ENCODE measurements around the gene MACC1. TPM values are rescaled to one million over a fixed set of nuclear protein-coding genes. Genes with fewer than 3 reads are reported as not detected.

The MACC1 gene
- total and polyA plus RNA-seq, 2 experiments from 2014 or later, result 3.4 to 13.4 TPM

DNA sequence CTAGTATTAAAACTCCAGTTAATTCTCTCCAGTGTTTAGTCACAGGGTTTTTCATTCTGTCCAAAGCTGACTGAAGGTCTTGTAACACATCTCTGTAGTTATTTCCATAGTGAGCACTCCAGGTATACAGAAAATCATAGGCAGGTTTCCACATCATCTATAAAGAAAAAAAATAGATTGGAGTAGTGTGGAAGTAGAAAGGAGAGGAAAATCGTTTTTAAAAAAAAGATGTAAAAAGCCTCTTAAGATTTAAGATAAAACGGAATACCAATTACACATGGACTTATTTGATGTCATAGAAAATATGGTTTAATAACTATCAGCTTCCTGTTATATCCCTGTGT, 76.2 kb downstream of the MACC1 start:
- Mint-ChIP-seq H3K9me3 (no peaks in the 10 kb centered on the region), H3K27ac (peak overlapping the region; percentile 23; the same call in 1 of the 2 replicates), H3K4me3 (no peak overlapping the region), H3K27me3 (ENCODE audit: insufficient read depth, low read depth, poor library complexity) (peaks cover 2% of the 10 kb centered on the region), H3K36me3 (ENCODE audit: low read depth) (peaks cover 13% of the 10 kb centered on the region), H3K4me1 (peaks cover 13% of the 10 kb centered on the region; the same call in 2 of the 3 replicates)
- Histone ChIP-seq H3K4me1 (ENCODE audit: insufficient read depth) (peaks cover 13% of the 10 kb centered on the region), H3K36me3 (ENCODE audit: insufficient read depth) (no peaks in the 10 kb centered on the region), H3K27ac (ENCODE audit: low read depth) (no peak overlapping the region), H2AFZ (no peak overlapping the region), H3K4me2 (no peak overlapping the region), H4K20me1 (replicated peaks; ENCODE audit: insufficient read depth) (no peaks in the 10 kb centered on the region), H3K4me3 (no peak overlapping the region), H3F3A (replicated peaks; ENCODE audit: low read depth) (no peaks in the 10 kb centered on the region), H3K9me2 (ENCODE audit: insufficient read depth) (no peaks in the 10 kb centered on the region), H3K27me3 (ENCODE audit: insufficient read depth) (no peaks in the 10 kb centered on the region), H3K79me2 (replicated peaks; ENCODE audit: insufficient read depth) (no peaks in the 10 kb centered on the region)
- no peak for ATAC-seq
- TF ChIP-seq, protein P1, sequence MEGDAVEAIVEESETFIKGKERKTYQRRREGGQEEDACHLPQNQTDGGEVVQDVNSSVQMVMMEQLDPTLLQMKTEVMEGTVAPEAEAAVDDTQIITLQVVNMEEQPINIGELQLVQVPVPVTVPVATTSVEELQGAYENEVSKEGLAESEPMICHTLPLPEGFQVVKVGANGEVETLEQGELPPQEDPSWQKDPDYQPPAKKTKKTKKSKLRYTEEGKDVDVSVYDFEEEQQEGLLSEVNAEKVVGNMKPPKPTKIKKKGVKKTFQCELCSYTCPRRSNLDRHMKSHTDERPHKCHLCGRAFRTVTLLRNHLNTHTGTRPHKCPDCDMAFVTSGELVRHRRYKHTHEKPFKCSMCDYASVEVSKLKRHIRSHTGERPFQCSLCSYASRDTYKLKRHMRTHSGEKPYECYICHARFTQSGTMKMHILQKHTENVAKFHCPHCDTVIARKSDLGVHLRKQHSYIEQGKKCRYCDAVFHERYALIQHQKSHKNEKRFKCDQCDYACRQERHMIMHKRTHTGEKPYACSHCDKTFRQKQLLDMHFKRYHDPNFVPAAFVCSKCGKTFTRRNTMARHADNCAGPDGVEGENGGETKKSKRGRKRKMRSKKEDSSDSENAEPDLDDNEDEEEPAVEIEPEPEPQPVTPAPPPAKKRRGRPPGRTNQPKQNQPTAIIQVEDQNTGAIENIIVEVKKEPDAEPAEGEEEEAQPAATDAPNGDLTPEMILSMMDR (conservative IDR thresholded peaks at IDR 0.05; ENCODE audit: low read depth in 2 of 2), result no peak
- TF ChIP-seq STAT1 (IDR thresholded peaks at IDR 0.05; ENCODE audit: unreplicated experiment) (no peak), EZH2phosphoT487 (IDR thresholded peaks at IDR 0.05; ENCODE audit: unreplicated experiment) (no peak), CREB1 (CRISPR knock-in tag; IDR thresholded peaks at IDR 0.05; ENCODE audit: low read depth) (no peak), NANOG (IDR thresholded peaks at IDR 0.05; ENCODE audit: borderline replicate concordance) (no peak), ZNF114 (CRISPR knock-in tag; IDR thresholded peaks at IDR 0.05) (no peak), POLR2AphosphoS5 (IDR thresholded peaks at IDR 0.05; ENCODE audit: low read depth) (no peak), JUNB (IDR thresholded peaks at IDR 0.05; ENCODE audit: unreplicated experiment) (no peak), ZNF331 (CRISPR knock-in tag; IDR thresholded peaks at IDR 0.05; ENCODE audit: low read depth) (no peak), EZH2 (IDR thresholded peaks at IDR 0.05; ENCODE audit: low read depth, unreplicated experiment) (no peak)
- TF ChIP-seq, protein P2, sequence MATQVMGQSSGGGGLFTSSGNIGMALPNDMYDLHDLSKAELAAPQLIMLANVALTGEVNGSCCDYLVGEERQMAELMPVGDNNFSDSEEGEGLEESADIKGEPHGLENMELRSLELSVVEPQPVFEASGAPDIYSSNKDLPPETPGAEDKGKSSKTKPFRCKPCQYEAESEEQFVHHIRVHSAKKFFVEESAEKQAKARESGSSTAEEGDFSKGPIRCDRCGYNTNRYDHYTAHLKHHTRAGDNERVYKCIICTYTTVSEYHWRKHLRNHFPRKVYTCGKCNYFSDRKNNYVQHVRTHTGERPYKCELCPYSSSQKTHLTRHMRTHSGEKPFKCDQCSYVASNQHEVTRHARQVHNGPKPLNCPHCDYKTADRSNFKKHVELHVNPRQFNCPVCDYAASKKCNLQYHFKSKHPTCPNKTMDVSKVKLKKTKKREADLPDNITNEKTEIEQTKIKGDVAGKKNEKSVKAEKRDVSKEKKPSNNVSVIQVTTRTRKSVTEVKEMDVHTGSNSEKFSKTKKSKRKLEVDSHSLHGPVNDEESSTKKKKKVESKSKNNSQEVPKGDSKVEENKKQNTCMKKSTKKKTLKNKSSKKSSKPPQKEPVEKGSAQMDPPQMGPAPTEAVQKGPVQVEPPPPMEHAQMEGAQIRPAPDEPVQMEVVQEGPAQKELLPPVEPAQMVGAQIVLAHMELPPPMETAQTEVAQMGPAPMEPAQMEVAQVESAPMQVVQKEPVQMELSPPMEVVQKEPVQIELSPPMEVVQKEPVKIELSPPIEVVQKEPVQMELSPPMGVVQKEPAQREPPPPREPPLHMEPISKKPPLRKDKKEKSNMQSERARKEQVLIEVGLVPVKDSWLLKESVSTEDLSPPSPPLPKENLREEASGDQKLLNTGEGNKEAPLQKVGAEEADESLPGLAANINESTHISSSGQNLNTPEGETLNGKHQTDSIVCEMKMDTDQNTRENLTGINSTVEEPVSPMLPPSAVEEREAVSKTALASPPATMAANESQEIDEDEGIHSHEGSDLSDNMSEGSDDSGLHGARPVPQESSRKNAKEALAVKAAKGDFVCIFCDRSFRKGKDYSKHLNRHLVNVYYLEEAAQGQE (IDR thresholded peaks at IDR 0.05; ENCODE audit: unreplicated experiment), result no peak
- TF ChIP-seq, protein P3, sequence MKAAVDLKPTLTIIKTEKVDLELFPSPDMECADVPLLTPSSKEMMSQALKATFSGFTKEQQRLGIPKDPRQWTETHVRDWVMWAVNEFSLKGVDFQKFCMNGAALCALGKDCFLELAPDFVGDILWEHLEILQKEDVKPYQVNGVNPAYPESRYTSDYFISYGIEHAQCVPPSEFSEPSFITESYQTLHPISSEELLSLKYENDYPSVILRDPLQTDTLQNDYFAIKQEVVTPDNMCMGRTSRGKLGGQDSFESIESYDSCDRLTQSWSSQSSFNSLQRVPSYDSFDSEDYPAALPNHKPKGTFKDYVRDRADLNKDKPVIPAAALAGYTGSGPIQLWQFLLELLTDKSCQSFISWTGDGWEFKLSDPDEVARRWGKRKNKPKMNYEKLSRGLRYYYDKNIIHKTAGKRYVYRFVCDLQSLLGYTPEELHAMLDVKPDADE (IDR thresholded peaks at IDR 0.05), result no peak
- TF ChIP-seq, protein P4, sequence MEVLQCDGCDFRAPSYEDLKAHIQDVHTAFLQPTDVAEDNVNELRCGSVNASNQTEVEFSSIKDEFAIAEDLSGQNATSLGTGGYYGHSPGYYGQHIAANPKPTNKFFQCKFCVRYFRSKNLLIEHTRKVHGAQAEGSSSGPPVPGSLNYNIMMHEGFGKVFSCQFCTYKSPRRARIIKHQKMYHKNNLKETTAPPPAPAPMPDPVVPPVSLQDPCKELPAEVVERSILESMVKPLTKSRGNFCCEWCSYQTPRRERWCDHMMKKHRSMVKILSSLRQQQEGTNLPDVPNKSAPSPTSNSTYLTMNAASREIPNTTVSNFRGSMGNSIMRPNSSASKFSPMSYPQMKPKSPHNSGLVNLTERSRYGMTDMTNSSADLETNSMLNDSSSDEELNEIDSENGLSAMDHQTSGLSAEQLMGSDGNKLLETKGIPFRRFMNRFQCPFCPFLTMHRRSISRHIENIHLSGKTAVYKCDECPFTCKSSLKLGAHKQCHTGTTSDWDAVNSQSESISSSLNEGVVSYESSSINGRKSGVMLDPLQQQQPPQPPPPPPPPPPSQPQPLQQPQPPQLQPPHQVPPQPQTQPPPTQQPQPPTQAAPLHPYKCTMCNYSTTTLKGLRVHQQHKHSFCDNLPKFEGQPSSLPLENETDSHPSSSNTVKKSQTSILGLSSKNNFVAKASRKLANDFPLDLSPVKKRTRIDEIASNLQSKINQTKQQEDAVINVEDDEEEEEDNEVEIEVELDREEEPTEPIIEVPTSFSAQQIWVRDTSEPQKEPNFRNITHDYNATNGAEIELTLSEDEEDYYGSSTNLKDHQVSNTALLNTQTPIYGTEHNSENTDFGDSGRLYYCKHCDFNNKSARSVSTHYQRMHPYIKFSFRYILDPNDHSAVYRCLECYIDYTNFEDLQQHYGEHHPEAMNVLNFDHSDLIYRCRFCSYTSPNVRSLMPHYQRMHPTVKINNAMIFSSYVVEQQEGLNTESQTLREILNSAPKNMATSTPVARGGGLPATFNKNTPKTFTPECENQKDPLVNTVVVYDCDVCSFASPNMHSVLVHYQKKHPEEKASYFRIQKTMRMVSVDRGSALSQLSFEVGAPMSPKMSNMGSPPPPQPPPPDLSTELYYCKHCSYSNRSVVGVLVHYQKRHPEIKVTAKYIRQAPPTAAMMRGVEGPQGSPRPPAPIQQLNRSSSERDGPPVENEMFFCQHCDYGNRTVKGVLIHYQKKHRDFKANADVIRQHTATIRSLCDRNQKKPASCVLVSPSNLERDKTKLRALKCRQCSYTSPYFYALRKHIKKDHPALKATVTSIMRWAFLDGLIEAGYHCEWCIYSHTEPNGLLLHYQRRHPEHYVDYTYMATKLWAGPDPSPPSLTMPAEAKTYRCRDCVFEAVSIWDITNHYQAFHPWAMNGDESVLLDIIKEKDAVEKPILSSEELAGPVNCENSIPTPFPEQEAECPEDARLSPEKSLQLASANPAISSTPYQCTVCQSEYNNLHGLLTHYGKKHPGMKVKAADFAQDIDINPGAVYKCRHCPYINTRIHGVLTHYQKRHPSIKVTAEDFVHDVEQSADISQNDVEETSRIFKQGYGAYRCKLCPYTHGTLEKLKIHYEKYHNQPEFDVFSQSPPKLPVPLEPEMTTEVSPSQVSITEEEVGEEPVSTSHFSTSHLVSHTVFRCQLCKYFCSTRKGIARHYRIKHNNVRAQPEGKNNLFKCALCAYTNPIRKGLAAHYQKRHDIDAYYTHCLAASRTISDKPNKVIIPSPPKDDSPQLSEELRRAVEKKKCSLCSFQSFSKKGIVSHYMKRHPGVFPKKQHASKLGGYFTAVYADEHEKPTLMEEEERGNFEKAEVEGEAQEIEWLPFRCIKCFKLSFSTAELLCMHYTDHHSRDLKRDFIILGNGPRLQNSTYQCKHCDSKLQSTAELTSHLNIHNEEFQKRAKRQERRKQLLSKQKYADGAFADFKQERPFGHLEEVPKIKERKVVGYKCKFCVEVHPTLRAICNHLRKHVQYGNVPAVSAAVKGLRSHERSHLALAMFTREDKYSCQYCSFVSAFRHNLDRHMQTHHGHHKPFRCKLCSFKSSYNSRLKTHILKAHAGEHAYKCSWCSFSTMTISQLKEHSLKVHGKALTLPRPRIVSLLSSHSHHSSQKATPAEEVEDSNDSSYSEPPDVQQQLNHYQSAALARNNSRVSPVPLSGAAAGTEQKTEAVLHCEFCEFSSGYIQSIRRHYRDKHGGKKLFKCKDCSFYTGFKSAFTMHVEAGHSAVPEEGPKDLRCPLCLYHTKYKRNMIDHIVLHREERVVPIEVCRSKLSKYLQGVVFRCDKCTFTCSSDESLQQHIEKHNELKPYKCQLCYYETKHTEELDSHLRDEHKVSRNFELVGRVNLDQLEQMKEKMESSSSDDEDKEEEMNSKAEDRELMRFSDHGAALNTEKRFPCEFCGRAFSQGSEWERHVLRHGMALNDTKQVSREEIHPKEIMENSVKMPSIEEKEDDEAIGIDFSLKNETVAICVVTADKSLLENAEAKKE (CRISPR knock-in tag; IDR thresholded peaks at IDR 0.05), result no peak
- DNase-seq (ENCODE audit: low spot score), result no peak

All from GM23338 (cell line).